ENCODE data around the gene P2RY6.

The P2RY6 gene, protein sequence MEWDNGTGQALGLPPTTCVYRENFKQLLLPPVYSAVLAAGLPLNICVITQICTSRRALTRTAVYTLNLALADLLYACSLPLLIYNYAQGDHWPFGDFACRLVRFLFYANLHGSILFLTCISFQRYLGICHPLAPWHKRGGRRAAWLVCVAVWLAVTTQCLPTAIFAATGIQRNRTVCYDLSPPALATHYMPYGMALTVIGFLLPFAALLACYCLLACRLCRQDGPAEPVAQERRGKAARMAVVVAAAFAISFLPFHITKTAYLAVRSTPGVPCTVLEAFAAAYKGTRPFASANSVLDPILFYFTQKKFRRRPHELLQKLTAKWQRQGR

DNA sequence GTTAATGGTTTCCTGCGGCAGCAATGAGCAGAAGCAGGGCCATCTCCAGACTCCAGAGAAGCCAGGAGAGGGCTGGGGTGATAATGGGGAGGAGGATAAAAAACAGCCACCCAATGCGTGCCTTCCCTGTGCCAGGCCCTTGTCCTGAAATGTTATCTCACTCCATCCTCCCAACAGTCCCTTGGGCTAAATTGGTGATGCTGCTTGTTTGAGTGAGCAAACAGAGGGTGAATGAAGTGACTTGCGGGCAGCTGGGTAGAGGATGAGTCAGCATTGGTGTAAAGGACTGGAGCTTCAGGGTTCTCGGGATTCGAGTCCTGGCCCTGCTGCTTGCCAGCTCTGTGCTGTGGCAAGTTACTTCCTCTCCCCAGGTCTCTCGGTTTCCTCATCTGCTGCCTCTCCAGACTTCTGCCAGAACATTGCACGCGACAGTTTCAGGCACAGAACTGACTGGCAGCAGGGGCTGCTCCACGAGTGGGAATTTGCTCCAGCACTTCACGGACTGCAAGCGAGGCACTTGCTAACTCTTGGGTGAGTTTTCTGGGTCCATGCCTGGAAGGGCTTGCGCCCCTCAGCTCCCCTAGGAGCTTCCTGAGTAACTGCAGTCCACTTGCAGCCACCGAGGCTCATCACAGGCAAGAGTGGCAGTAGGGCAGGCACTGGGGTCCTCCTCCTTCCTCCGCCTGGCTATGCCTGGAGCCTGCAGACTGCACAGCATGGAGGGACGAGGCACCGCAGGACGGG is at the start of gene P2RY6:
Gene P2RY6, plus strand, starts transcription at position 403 of the 744 bp plus-strand sequence. CDS start 24,181 bp downstream, outside the sequence.
- TF ChIP-seq, protein P1, sequence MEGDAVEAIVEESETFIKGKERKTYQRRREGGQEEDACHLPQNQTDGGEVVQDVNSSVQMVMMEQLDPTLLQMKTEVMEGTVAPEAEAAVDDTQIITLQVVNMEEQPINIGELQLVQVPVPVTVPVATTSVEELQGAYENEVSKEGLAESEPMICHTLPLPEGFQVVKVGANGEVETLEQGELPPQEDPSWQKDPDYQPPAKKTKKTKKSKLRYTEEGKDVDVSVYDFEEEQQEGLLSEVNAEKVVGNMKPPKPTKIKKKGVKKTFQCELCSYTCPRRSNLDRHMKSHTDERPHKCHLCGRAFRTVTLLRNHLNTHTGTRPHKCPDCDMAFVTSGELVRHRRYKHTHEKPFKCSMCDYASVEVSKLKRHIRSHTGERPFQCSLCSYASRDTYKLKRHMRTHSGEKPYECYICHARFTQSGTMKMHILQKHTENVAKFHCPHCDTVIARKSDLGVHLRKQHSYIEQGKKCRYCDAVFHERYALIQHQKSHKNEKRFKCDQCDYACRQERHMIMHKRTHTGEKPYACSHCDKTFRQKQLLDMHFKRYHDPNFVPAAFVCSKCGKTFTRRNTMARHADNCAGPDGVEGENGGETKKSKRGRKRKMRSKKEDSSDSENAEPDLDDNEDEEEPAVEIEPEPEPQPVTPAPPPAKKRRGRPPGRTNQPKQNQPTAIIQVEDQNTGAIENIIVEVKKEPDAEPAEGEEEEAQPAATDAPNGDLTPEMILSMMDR (conservative IDR thresholded peaks at IDR 0.05): no peak
- no peak for TF ChIP-seq ZFX (IDR thresholded peaks at IDR 0.05)
- peak within 1 kb of the TSS; percentile 22 for H3K27ac ChIP-seq

DNA sequence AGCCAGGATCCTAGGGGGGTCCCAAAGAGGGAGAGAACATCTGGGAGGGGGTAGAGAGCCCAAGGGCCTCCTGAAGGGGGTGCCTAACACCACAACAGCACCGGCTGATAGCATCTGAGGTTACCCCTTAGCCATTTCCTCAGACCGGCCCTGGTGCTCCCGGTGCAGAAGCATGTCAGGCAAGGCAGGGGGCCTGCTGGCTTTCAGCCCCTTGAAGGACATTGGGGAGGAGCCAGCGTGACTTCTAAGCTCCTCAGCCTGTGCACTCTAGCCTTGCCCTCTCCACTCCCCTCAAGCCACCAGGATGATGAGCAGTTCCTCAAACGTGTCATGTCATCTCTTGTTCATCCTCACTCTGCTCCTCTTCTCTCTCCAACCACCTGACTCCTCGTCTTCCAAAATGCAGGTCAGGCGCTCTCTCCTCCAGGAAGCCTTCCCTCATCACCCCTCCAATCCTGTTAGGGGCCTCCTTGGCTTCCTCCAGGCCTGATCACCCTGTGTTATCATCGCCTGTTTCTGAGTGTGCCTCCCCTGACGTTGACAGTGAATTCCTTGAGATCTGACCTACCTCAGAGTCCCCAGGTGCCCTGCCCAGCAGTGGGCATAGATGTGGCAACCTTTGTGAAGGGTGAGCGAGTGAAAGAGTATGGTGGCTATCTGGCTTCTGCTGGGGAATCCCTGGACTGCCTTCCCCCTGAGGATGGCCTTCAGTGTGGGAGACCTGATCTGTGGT is 48.0 kb upstream of the P2RY6 start:
- H3K27ac ChIP-seq: no peak overlapping the region
- TF ChIP-seq ZFX (IDR thresholded peaks at IDR 0.05): no peak
- TF ChIP-seq, protein P1 (conservative IDR thresholded peaks at IDR 0.05): no peak

DNA sequence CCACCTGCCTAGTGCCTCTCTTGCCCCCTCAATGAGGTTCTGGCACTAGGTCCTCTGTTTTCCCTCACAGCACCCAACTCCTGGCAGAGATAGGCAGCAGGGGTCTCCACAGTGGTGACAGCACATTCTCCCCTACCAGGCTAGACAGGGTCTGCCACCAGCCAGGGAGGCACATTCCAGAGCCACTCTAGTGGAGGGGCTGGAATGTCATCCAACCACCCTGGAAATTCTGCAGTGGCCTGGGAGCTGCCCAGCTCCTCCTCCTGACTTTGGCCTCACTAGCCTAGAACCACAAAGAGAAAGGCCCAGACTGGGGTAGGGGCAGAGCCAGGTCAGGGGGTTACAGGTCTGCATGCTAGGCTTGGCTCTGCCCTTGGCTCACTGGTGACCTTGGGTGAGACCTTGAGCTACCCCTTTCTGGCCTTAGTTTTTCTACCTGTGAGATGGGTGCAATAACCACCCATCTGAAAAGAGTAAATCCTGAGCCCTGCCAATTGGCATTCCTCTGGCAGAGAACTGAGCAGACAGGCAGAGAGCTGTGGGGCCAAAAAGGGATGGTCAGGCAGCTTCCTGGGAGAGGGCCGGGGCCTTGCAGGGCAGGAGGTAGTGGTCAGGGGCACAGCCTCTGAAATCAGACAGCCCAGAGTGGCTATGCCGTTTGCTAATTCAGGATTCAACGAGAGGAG is 47.0 kb upstream of the P2RY6 start:
- no peak for TF ChIP-seq ZFX (IDR thresholded peaks at IDR 0.05)
- H3K27ac ChIP-seq: no peak overlapping the region

DNA sequence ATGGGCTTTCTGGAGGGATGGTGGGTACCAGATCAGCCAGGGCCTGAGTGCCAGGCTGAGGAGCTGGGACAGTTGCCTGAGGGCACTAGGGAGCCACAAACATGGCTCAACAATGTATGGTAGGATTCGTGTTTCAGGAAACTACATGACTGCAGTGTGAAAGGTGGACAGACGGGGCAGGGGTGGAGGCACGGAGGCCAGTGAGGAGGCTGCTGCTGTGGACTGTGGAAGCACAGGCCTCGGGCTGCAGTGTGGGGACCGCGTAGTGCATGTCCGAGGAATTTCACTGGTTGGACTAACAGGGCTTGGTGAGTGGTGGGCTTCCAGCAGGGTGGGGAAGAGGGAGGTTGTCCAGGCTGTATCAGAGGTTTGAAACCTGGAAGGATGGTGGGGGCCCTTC is 46.3 kb upstream of the P2RY6 start:
- no peak overlapping the region for H3K27ac ChIP-seq
- no peak for TF ChIP-seq ZFX (IDR thresholded peaks at IDR 0.05)
- TF ChIP-seq, protein P1 (conservative IDR thresholded peaks at IDR 0.05): no peak

DNA sequence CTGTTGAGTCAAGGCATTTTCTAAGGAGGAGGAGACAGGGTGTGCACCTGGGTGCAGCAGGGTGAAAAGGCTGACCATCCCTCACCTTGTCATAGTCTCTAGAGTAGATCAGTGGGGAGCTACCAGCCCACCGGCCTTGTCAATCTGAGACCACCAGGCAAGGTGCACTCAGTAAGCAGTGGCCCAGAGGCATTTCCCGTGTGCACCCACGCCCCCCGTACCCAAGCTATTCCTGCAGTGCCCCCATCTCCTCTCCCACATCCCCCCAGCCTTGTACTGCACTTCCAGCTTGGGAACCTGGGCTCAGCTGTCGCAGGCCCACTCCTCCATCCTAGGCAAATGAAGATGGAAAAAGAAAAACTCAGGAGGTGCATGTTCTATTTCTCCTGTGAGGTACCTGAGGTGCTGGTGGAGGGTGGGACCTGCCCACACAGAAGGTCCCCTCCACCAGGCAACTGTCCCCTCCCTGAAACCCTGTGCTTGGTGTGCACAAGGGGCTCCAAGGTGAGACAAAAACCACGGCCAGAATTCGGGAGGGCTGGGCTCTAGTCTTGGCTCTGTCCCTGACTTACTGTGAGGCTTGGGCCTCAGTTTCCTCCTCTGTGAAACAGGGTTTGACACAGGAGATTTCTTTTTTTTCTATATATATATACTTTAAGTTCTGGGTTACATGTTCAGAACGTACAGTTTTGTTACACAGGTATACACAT is 45.7 kb upstream of the P2RY6 start:
- no peak for TF ChIP-seq ZFX (IDR thresholded peaks at IDR 0.05)
- TF ChIP-seq, protein P1 (conservative IDR thresholded peaks at IDR 0.05): no peak
- no peak overlapping the region for H3K27ac ChIP-seq

DNA sequence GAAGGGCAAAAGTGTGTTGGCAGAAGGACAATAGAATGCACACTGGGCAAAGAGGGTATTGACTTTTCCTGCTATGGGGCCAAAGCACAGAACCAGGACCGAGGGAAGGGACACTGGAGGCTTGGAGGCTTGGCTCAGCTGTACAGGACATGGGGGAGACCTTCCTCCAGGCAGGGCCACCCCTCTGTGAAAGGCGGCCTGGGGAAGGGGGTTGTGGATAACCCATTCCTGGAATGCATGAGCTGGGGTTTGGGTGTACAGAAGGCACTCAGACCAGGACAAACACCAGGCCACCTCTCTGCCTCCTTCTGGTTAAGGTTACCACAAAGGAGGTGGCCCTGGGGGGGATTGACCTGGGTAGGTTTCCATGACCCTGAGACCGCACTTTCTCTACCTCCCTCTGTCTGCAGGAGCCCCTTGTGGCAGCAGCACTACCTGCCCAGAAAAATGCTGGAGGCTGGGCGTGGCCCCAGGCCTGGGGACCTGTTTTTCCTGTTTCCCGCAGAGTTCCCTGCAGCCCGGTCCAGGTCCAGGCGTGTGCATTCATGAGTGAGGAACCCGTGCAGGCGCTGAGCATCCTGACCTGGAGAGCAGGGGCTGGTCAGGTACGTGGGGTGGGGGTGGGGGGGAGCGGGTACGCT is 44.4 kb upstream of the P2RY6 start:
- peak overlapping the region; percentile 27 for H3K27ac ChIP-seq
- TF ChIP-seq, protein P1 (conservative IDR thresholded peaks at IDR 0.05): peak; percentile 61; the same call in 1 of the 2 replicates
- TF ChIP-seq ZFX (IDR thresholded peaks at IDR 0.05): no peak
